Stimulated activated CD4-positive, alpha-beta T cell treated with anti-CD3 and anti-CD28 coated beads, Interleukin-1b, Interleukin-23, amount 100 ng/mL, for 4 hours (primary cell): ENCODE data around the gene LRRFIP1.
"Not testable (repeated sequence)": the region's sequence is repeated elsewhere in the genome, so short reads cannot be mapped to it uniquely, and the experiment has no call there.

Source experiments
- DNase-seq, 2 donors: peaks; one replicate each; pipeline ENCODE4 v3.0.0-alpha.2; 2020; ENCODE audit warnings: low read depth in 2 of 2

Gene LRRFIP1

DNA sequence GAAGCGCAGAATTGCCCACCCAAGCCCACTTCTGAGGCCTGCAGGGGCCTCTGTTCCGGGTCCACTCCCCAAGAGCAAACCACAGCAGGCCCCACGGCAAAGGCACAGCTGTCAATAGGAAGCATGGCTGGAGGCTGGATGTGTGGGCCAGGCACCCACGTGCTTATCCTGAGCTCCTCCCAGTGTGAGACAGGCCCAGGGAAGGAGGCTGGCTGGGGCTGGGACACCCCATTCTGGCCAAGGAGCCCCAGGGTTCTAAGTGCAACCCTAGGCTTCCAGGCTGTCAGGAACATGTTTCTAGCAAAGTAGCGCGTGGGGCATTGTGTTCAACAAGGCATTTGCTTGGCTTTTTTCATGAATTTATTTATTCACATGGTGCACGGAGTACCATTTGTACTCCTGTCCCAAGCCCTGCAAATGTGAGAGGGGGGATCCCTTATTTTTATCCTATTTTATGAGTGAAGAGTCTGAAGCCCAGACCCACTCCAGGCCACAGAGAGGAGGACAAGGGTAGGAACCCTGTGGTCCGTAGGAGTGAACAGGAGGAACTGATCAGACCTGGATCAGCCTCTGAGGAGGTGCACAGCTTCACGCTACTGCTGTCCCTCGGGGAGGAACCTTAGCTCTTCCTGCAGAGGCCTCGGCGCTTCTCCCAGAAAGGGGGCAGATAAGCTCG lies 30.7 kb upstream of the LRRFIP1 start:
- no peak for DNase-seq

GRCh38 chr2:237597196-237598145 lies 29.9 kb upstream of the LRRFIP1 start:
- no peak for DNase-seq

- no peak for DNase-seq
These were observed 28.7 kb upstream of the LRRFIP1 start for GRCh38 chr2:237598468-237599208.

DNA sequence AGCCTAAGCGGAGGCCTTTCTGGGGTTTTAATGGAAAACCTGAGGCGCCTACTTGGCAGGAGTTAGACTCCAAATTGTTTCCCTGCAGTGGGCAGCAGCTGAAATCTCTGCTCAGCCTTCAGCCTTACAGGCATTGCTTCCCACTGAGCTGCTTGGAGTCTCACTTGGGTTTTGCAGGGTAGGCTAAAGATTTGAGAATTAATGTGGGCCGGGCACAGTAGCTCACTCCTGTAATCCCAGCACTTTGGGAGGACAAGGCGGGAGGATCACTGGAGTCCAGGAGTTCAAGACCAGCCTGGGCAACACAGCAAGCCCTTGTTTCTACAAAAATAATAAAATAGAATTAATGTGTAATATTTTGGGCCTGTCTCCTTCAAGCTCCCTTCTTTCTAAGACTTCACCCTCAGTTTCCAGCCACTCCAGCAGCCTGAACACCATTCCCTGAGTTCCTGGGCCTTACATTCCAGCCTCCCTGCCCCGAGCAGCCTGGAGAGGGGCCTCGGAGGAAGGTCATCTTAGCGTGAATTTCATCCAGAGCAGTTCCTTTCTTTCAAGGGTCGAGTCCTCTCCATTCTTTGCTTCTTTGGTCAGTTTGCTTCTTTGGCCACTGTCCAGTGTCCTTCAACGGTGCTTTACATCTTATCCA lies 27.8 kb upstream of the LRRFIP1 start:
- no peak for DNase-seq

GRCh38 chr2:237600205-237600846 lies 27.1 kb upstream of the LRRFIP1 start:
- no peak for DNase-seq

GRCh38 chr2:237601453-237602116 lies 25.8 kb upstream of the LRRFIP1 start:
- no peak for DNase-seq

GRCh38 chr2:237602409-237602808 lies 25.0 kb upstream of the LRRFIP1 start:
- no peak for DNase-seq

DNA sequence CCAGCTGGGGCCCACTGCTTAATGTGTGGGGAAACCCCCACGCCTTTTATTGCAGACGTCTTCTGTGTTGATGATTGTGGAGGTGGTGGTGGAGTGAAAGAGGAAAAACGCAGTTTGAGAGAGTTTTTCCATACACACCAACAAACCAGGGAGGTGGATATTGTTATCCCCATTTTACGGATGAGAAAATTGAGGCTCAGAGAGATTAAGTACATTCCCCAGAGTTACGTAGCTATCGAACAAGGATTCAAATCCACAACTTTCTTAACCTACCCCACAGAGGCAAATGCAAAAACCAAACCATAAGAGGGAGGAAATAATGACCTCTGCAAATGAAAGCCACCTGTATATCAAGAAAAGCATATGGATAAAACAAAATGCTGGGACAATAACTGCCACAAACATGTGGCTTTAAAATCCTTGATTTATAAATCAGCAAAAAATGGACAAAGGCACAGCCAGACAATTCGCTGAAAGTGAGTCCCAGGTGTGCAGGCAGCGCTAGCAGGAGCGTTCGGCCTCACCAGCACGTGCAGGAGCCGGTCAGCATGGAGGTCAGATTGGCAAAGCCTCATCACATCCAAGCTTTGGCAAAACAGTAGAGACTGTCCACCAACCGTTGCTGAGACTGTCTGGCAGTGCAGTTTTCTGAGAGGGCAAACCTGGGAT lies 24.2 kb upstream of the LRRFIP1 start:
- no peak for DNase-seq

DNA sequence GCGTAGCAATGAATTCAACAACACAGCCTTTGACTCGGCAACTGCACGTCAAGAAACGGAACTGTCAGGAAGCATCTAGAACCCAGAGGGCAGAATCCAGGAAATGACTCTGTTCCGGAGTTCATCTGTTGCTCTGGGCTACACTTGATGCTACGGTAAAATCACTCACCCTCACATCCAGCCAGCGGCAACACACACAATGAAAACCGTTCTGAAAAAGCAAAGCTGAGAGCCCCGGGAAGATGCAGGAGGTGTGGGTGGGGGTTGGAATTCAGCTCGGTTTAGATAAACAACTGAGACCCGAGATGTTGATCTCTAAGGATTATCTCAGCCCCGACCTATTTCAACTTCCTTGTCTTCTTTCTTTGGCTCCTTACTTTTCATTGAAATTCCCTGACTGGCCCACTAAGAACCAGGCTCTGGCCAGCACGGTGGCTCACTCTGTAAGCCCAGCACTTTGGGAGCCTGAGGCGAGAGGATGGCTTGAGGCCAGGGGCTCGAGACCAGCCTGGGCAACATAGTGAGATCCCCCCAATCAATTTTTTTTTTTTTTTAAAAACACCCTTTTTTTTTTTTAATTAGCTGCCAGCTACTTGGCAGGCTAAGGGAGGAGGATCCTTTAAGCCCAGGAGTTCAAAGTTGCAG lies 23.5 kb upstream of the LRRFIP1 start:
- DNase-seq: peak in 1 of 2 donors; percentile 43

DNA sequence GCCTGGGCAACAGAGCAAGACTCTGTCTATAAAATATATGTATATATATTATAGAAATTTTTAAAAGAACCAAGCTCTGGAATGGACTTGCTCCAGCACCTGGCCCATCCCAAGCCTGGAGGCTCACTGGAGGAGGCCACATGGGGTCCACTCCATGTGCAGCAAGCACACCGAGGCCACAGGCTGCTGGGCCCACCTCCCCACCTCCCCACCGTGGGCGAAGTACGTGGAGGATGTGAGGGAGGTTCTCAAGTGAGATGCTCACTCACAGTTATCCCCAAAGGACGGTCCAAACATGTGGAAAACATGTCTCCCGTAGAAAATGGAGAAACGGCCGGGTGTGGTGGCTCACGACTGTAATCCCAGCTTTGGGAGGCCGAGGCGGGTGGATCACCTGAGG lies 23.0 kb upstream of the LRRFIP1 start:
- no peak for DNase-seq

- DNase-seq: no peak
These were observed 22.4 kb upstream of the LRRFIP1 start for GRCh38 chr2:237604960-237605359.

DNA sequence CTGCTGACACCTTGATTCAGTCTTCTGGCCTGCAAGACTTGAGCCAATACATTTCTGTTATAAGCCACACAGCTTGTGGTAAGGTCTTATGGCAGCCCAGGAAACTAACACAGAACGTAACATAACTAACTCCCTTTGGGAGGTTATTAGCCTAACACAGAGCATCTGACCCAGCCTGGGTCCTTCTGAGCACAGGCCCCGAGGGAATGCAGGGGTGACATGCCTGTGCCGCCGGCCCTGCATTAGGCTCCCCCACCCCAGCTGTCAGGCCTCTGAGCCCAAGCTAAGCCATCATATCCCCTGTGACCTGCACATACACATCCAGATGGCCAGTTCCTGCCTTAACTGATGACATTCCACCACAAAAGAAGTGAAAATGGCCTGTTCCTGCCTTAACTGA lies 20.9 kb upstream of the LRRFIP1 start:
- DNase-seq: not testable (repeated sequence)

GRCh38 chr2:237612527-237613357 lies 14.6 kb upstream of the LRRFIP1 start:
- DNase-seq: no peak

DNA sequence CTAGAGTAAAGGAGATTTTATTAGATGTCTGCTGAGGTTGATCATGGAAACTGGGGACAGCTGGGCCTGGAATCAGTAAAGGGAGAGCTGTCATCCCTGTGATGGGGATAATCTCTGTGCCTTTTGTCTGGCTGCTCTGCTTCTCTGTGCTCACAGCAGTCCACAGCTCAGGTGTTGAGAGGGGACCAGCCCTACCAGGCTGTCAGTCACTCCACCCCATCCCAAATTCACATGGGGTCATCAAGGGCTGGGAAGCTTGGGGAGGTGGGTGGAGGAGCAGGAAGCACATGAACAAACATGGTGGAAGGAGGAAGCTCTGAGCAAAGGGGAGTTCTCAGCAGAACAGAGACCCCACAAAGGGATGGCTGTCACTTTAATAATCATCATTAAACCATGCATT lies 13.7 kb upstream of the LRRFIP1 start:
- no peak for DNase-seq

DNA sequence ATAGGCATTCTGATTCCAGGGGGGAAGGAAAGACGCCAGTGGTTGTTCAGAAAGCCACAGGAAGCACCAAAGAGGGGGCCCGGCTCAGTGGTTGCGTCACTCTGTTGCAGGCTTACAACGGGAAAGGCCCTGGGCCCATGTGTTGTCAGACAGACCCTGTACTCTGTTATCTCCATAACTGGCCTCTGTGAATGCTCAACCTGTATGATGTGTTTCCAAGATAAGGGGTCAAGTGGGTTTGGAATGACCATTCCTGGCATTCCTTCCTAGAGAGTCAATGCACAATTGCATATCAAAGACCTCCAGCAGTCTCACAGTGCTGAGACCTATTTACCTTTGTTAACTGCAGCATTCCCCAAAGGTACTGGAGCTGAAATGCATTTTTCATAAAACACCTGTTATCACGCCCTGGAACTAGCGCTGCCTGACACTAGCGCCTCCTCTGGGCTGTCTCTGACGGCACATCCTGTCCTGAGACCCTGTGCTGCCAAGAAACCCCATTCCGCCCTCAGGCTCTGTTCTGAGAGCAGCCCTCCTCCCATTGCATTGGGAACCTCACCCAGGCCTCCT lies 13.2 kb upstream of the LRRFIP1 start:
- DNase-seq: no peak

DNA sequence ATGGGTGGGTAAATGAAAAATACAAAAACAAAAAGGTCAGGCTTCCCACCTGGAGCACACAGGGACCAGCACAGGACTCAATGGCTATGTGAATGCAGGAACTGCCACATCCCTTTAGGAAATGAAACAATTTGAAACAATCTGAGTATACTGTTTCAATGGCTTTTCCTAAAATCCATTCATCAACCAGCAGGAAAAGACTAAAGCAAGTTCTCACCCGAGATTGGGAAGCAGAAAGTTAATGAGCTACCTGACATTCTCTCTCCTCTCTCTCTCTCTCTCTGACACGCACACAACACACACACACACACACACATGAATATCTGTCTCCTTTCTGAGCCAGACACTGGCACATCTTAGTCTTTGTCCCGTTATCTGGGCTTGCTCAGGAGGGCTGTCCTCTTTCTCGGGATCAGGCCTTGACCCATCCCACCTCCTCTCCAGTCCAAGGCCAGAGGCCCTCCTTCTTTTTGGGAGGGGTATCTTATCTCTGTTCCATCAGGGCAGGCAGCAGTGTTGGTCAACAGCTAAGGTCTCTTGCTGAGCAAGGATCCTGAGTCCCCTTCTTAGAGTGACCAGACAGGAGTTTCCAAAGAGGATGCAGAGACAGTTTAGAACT lies 11.6 kb upstream of the LRRFIP1 start:
- DNase-seq: no peak

DNA sequence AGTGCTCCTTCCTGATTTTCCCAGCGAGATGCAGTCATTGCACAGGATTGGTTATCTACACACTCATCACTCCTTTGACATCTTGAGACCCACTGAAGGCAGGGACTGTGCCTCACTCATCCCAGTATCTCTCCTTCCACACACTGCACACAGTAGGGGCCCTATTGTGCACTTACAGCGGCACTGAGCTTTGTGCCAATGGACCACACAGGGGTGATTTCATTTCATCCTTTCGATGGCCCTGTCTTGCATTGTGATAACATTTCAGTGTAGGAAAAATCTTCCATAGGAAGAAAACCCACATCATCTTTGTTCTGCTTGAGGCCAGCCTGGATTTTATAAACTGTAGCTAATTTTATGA lies 11.0 kb upstream of the LRRFIP1 start:
- no peak for DNase-seq
